Central memory CD4-positive, alpha-beta T cell (primary cell): ENCODE data around the gene HPCA.
"Not testable (repeated sequence)": the region's sequence is repeated elsewhere in the genome, so short reads cannot be mapped to it uniquely, and the experiment has no call there.

ENCODE experiments used
- DNase-seq: peaks from one replicate; pipeline ENCODE4 v3.0.0; 2022

Gene HPCA

DNA sequence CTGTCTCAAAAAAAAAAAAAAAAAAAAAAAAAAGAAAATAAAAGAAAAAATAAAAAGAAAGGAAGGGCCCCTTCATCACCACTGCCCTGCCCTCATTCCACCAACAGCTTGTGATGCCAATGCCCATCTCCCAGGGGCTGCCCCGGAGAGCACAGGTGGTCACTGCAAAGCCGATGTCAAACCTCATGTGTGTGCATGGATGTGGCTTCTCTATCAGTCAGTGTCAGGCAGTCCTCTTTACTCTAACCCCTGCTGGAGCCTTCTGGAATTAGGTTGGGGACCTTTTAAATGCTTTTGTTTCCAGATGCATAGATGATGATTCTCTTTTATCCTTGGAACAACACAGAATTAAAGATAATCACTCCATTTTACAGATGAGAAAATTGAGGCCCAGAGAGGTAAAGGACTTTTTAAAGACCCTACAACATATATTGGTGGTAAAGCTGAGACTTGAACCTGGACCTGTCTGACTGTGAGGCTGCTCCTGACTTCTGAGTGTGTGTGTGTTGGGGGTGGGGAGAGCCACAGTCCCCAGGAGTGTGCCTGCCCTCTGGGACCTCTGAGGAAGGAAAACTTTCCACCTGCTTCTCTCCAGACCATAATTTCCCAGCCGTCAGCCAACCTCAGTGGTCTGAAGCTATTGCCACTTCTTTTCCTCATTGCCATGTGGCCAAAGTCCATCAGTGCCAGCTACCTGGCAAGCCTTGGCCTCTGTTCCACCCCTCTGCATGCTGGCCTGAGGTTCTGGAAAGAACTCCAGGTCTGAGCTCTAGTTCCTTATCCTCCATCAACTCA, 17.9 kb downstream of the HPCA start:
- DNase-seq: no peak

DNA sequence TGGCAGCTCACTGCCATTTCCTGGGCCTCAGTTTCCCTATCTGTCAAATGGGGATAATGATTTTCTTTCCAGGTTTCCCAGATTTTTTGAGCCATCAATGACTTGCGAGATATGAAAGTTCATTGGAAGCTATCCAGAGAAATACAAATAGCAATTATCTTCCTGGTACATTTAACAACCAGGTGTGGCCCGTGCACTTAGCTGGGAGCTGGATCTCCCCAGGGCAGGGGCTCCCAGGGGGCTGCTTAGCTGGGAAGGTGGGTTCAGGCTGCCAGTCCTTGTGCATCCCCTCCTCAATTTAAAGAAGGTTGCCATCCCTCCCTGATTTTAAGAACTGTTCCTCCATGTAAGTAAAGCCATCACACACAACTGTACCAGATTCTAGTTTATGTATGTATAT, 18.5 kb downstream of the HPCA start:
- DNase-seq: no peak

DNA sequence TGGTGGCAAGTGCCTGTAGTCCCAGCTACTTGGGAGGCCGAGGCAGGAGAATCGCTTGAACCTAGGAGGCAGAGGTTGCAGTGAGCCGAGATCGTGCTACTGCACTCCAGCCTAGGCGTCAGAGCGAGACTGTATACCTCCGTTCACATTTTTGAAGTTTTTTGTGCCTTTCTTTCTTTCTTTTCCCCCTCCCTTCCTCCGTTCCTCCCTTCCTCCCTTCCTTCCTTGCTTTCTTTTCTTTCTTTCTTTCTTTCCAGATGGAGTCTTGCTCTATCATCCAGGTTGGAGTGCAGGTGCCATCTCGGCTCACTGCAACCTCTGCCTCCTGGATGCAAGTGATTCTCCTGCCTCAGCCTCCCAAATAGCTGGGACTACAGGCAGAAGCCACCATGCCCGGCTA, 19.3 kb downstream of the HPCA start:
- DNase-seq: not testable (repeated sequence)

DNA sequence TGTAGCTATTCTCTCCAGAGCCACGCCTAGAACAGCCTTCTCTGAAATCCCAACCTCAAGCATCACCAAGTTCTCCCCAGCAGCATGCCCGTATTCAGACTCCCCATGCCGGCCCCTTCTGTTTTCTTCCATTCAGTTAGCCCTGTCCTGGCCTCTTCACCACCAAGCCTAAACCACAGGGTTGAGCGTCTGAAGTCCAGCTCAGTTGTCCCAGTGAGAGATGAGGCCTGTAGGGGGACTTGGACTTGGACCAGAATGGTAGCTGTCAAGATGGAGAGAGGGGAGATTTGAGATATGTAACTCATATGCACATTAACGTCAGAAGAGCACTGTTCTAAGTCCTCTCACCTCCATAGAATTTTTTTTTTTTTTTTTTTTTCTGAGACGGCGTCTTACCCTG, 20.4 kb downstream of the HPCA start:
- DNase-seq: no peak

- DNase-seq: no peak
These were observed 21.1 kb downstream of the HPCA start for GRCh38 chr1:32907435-32907834.

DNA sequence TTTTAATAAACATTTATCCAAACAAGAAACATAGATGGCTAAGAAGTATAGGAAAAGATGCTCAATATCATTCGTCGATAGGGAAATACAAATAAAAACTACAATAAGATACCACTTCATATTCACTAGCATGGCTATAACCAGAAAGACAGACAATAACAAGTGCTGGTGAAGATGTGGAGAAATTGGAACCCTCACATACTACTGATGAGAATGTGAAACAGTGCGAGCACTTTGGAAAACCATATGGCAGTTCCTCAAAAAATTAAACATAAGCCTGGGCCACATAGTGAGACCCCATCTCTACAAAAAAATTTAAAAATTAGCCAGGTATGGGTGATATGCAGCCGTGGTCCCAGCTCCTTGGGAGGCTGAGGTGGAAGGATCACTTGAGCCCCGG, 24.0 kb downstream of the HPCA start:
- no peak for DNase-seq

GRCh38 chr1:32915766-32916706, 29.7 kb downstream of the HPCA start:
- no peak for DNase-seq

GRCh38 chr1:32917521-32917920, 31.2 kb downstream of the HPCA start:
- DNase-seq: no peak

GRCh38 chr1:32918179-32918578, 31.9 kb downstream of the HPCA start:
- no peak for DNase-seq

DNA sequence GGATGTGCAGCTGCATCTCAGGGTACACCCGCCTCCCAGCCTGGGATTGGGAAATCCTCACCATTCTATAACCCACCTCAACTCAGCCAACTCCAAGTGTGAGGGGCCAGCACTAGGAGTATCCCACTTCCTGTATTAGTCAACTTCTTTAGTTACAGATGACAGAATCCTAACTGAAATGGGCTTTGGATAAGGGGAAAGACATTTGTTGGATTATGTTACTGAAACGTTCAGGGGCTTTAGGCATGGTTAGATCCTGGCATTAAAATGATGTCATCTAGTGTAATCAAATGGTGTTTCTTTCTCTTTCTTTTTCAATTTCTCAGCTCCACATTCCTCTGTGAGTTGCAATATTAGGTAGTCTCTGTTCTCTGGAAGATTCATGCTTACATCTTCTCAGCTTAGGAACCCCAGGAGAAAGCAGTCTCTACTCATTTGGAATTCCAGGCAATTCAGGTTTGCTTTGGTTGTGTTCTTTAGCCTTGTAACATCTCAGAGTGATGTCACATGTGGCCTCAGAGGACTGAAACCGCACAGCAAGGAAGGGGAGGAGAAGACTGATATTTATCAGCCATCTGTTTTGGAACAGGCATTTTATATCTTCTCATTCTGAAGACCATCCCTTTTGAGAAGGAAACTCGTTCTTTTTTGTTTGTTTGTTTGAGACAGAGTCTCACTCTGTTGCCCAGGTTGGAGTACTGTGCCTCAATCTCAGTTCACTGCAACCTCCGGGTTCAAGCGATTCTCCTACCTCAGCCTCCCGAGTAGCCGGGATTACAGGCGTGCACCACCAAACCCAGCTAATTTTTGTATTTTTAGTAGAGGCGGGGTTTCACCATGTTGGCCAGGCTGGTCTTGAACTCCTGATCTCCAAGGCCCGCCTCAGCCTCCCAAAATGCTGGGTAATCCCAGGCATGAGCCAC, 33.8 kb downstream of the HPCA start:
- no peak for DNase-seq

DNA sequence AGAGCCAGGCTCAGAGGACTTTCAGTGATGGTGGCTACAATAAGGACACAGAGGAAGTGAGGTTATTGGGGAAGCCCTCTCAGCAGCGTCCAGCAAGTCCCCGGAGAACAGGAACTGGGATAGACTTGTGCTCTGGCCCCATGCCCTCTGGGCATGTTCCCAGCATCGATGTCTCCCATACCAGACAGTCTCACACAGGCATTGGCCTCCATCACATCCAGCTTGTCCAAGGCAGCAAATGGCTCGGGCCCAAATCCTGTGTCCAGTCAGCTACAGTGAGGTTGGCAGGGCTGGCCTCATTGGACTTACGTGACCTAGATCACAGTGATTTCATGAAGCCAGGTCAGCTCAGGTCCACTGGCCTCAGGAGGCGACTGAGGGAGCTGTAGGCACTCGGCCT, 34.5 kb downstream of the HPCA start:
- no peak for DNase-seq

DNA sequence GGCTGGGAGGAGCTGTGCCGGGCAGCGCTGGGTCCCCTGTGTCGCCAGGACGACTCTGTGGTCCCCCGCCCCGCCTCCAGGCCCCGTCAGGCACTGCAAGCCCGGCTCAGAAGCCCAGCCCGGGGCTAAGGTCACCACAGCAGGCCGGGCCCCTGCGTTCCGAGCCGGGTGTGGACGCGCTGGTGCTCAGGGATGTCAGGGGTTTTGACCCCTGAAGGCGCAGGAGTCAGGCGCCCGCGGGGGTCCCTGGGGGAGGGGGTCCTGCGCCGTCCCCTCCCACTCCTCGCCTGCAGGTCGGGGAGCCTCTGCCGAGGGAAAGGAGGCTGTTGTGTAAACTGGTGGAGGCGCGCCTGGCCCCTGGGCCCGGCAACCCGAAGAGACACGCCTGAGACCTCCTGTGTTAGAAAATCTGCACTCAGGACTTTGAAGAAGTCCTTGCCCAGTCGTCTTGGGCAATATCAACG, 38.6 kb downstream of the HPCA start:
- DNase-seq: no peak

DNA sequence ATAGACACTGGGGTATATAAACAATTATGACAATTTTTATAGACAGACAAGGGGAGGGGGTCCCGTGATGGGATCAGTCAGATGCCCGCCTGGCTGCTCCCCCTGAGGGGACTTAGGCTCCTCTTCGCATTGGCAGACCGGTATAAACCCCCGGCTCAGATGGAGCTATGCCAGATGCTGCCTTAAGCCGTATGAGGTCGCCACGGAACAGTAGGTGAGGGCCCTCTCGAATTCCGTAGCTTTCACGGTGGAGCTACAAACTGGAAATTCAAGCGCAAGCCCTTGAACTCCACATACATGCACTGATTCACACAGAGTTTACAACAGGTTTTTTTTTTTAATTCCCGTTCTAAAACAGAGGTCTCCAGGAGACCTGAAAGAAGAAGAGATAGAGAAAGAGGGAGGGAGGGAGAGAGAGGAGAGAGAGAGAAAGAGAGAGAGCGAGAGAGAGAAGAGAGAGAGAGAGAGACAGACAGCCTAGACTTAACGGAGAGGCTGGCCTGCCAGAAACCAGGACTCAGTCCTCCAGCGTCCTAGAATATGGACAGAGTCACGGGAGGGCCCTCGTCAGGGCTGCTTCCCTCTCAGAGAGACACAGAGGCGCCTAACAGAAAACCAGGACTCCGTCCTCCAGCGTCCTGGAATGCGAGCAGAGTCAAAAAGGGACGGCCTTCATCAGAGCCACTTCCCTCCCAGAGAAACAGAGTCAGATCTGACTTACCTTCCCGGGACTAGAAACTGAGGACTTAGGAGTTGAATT, 39.3 kb downstream of the HPCA start:
- no peak for DNase-seq

- no peak for DNase-seq
These were observed 40.3 kb downstream of the HPCA start for GRCh38 chr1:32926562-32926961.

- no peak for DNase-seq
These were observed 41.1 kb downstream of the HPCA start for GRCh38 chr1:32927441-32927840.

GRCh38 chr1:32928285-32928684, 42.0 kb downstream of the HPCA start:
- DNase-seq: no peak

- DNase-seq: no peak
These were observed 42.4 kb downstream of the HPCA start for GRCh38 chr1:32928715-32929114.

- DNase-seq: no peak
These were observed 43.1 kb downstream of the HPCA start for GRCh38 chr1:32929366-32929765.

- no peak for DNase-seq
These were observed 45.5 kb downstream of the HPCA start for GRCh38 chr1:32931760-32932159.

- DNase-seq: no peak
These were observed 47.5 kb downstream of the HPCA start for GRCh38 chr1:32933742-32934322.

- DNase-seq: no peak
These were observed 48.2 kb downstream of the HPCA start for GRCh38 chr1:32934535-32934934.

DNA sequence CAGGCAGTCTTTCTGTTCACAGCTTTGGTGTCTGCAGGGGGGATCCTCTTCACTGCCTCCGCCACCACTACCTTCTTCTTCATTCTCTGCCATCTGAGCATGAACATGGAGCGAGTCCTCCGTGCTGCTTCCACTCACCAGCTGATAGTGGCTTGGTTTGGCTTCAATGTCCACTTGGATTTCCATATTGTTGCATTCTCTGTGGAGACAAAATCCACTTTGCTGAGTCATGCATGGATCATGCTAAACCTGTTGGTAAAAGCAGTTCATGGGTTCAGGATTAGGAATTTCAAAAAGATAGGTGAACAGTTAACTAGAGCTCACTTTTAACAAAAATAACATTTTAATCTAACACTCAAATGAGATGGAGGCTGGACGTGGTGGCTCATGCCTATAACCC, 50.8 kb downstream of the HPCA start:
- no peak for DNase-seq
